NCI-H82 treated with DMSO at 0.1 percent for 48 hours (cell line): ENCODE data around the gene CDHR2.

Experiments
- DNase-seq: peaks from one replicate; lab custom pipeline; 2025; ENCODE audit not compliant: unreplicated experiment; lab: John Stamatoyannopoulos, UW

CDHR2 gene

GRCh38 chr5:176528301-176528700, 20.8 kb upstream of the CDHR2 start:
- DNase-seq, result no peak

- DNase-seq, result no peak
Observed at GRCh38 chr5:176528761-176529115, 20.4 kb upstream of the CDHR2 start.

- DNase-seq, result no peak
Observed at GRCh38 chr5:176529116-176529740, 19.9 kb upstream of the CDHR2 start.

GRCh38 chr5:176529741-176530141, 19.4 kb upstream of the CDHR2 start:
- DNase-seq, result no peak

GRCh38 chr5:176530393-176530982, 18.7 kb upstream of the CDHR2 start:
- no peak for DNase-seq

- DNase-seq, result no peak
Observed at GRCh38 chr5:176530983-176531901, 17.9 kb upstream of the CDHR2 start.

- DNase-seq, result no peak
Observed at GRCh38 chr5:176531902-176532493, 17.1 kb upstream of the CDHR2 start.

- DNase-seq, result no peak
Observed at GRCh38 chr5:176532795-176533194, 16.3 kb upstream of the CDHR2 start.

- no peak for DNase-seq
Observed at GRCh38 chr5:176533390-176533789, 15.8 kb upstream of the CDHR2 start.

GRCh38 chr5:176533894-176534611, 15.1 kb upstream of the CDHR2 start:
- DNase-seq, result no peak

GRCh38 chr5:176534640-176535039, 14.5 kb upstream of the CDHR2 start:
- DNase-seq, result no peak

- DNase-seq, result no peak
Observed at GRCh38 chr5:176535101-176535663, 14.0 kb upstream of the CDHR2 start.

- DNase-seq, result no peak
Observed at GRCh38 chr5:176535664-176536131, 13.4 kb upstream of the CDHR2 start.

GRCh38 chr5:176536132-176536901, 12.8 kb upstream of the CDHR2 start:
- no peak for DNase-seq

GRCh38 chr5:176536902-176537553, 12.1 kb upstream of the CDHR2 start, which contains the start of gene RNF44:
TSS of gene RNF44 (minus strand) at chr5:176537402. CDS start at chr5:176532472, 4,930 bp downstream.
- DNase-seq, result peak; percentile 83

GRCh38 chr5:176537554-176538229, 11.4 kb upstream of the CDHR2 start:
- DNase-seq, result peak; percentile 95

GRCh38 chr5:176538230-176538988, 10.7 kb upstream of the CDHR2 start:
- DNase-seq, result no peak

GRCh38 chr5:176538989-176539384, 10.2 kb upstream of the CDHR2 start:
- DNase-seq, result no peak
